HG03025 (cell line): Measurements from ENCODE around the gene ADD1.

Experiments used
- ATAC-seq: cut with Tn5 transposase; IDR thresholded peaks from one replicate; pipeline ENCODE4 v1.9.1; 2021; ENCODE audit warnings: mild to moderate bottlenecking, moderate library complexity; ENCODE audit not compliant: unreplicated experiment, low FRiP score

The ADD1 gene, protein sequence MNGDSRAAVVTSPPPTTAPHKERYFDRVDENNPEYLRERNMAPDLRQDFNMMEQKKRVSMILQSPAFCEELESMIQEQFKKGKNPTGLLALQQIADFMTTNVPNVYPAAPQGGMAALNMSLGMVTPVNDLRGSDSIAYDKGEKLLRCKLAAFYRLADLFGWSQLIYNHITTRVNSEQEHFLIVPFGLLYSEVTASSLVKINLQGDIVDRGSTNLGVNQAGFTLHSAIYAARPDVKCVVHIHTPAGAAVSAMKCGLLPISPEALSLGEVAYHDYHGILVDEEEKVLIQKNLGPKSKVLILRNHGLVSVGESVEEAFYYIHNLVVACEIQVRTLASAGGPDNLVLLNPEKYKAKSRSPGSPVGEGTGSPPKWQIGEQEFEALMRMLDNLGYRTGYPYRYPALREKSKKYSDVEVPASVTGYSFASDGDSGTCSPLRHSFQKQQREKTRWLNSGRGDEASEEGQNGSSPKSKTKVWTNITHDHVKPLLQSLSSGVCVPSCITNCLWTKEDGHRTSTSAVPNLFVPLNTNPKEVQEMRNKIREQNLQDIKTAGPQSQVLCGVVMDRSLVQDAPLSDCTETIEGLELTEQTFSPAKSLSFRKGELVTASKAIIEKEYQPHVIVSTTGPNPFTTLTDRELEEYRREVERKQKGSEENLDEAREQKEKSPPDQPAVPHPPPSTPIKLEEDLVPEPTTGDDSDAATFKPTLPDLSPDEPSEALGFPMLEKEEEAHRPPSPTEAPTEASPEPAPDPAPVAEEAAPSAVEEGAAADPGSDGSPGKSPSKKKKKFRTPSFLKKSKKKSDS

DNA sequence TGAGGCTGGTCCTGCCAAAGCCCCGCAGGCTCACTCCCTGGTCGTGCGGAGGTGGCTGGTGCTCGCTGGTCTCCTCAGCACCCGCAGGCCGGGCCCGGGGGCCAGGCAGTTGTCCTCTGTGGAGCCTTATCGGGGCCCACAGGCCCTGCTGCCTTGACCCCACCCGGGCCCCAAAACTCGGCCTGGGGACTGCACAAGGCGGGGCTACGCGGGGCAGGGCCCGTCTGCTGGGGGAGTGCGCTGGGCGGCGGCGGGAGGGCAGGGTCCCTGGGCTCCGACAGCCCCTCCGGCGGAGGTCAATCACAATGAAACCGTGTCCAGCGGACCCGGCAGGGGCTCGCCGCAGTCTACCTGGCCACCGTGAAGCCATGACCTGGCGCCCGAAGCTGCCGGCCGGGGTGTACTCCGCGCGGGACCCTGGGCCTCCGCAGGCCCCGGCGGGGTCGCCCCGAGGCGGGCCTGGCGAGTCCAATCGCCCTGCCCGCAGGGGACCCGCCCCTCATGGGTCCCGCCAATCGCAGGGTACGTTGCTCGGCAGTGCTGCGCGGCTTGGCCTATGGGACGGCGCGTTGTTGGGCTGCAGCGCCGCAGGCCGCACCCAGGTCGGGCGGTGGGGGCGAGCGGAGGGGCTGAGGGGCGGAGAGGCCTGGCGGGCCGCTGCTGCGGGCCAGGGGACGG lies at the start of gene ADD1:
Gene ADD1, plus strand, starts transcription at position 582 of the 678 bp plus-strand sequence. CDS start 32,072 bp downstream, outside the sequence.
- ATAC-seq = peak; percentile 64

DNA sequence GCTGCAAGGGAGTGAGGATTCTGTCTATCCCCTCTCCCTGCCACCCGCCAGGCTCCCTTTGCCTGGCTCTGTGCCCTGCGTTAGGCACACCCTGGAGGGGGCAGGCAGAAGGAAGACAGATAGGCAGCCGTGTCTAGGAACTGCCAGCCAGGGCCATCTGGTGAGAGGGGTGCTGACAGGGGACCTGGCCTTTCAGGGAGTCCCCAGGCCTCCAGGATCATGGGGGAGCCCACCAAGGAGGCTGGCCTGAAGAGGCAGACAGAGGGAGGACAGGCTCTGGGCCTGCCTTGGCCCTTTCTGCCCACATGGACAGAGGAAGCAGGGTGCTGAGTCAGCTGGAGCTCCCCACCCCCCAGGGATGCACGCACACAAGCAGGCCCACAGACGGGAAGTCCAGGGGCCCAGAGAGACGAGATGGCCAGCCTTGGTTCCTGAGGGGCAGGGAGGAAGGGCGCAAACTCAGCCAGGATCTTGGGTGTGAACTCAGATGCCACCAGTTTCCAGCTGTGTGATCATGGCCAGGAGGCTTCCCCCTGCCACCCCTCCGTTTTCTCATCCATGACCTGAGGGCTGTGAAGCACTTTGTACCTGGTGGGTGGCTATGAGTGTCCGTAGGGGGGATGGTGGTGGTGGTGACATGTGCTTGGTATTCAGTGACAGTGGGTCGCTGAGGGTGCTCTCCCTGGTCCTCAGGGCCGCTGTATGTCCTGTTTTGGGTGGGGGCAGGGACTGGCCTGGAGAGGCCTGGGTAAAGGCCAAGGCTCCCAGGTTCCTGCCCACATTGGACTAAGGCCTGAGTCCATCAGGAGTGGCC lies 49.0 kb upstream of the ADD1 start:
- no peak for ATAC-seq

DNA sequence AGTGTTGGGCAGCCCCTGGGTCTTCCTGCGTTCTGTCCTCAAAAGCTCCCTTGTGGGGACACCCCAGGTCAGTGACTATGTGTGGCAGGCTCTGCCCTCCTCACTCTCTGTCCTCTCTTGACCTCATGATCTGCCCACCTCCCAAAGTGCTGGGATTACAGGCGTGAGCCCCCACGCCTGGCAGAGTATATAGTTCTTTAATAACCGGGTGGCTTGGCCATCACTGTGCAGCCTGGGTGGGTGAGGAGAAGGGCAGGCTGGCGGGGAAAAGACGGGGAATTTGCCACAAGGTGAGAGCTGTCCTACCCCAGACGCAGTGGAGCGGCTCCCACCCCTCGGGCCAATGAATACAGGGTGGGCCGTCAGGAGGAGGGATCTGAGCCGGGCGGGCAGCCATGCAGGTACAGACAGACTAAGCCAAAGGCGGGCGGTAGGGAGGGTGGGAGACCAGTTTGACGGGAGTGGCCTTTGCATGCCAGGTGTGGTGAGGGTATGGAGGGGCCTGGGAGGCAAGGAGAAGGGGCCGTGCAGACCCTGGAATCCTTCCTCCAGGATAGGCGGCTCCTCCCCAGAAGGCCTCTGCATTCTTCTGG lies 48.2 kb upstream of the ADD1 start:
- no peak for ATAC-seq

DNA sequence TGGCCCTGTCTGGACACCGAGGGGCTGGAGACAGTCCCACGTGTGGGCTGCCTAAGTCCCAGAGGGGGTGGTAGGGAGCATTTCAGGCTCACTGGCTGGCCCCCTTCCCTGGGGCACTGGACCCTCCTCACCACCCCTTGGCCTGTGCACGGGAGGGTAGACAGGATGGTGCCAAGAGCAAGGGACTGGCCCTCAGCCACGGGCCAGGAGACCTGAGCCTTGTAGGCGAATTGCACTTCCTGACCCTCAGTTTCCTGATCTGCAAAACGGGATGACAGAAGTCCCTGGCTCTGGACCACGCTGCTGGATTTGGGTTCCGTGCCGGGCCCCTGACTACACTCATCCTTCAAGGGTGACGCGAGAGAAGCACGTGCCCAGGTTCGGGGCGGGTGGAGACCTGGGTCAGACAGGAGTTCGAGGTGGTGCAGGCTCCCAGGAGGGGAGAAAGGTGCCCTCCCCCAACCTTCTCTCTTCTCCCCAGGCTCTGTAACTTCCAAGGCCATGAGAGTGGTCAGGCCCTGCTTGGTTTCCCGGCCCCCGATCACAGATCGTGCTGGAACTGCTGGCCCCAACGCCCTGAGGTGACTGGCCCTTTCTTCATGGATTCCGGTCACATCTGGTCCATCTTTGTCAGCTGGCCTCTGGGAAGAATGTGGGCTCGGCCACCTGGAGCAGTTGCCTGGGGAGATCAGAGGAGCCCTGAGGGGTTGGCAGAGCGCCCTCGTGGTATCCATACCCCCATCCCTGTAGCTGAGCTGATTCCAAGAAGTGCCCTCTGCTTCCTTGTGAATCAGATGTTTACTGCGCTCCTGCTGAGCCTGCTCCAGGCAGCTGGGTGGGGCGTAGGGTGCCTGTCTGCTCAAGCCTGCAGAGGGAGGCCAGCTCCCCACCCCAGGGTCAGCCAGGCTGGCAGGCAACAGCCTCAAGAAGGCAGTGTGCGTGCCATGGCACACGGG lies 47.5 kb upstream of the ADD1 start:
- no peak for ATAC-seq

DNA sequence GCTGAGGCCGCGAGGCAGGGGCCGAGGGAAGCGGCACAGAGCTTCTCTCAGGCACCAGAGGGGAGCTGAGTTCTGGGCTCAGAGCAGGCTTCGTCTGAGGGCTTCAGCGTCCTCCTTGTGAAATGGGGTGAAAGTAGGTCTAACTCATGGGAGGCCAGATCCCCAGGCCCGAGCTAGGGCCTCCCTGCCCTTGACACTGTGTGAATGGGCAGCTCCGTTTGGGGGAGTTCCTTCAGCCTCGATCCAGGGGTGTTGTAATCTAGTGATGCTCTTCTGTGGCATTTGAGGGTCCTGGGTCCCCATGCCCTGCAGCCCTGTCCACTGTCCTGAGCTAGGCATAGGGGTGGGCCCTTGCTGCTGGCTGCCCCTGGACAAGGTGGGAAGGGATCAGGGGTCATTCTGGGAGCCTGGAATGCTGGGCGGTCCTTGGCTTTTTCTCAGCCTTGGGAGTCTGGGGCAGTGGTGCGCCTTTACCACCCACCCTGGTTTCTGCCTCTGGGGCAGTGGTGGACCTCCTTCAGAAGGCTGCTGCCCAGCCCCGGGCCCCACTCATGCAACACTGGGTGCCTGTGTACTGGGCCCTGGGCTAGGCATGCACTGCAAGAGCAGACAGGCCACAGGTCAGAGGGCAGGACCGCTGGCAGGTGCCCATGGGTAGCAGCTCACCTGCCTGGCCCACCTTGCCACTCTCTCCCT lies 46.6 kb upstream of the ADD1 start:
- ATAC-seq = no peak

DNA sequence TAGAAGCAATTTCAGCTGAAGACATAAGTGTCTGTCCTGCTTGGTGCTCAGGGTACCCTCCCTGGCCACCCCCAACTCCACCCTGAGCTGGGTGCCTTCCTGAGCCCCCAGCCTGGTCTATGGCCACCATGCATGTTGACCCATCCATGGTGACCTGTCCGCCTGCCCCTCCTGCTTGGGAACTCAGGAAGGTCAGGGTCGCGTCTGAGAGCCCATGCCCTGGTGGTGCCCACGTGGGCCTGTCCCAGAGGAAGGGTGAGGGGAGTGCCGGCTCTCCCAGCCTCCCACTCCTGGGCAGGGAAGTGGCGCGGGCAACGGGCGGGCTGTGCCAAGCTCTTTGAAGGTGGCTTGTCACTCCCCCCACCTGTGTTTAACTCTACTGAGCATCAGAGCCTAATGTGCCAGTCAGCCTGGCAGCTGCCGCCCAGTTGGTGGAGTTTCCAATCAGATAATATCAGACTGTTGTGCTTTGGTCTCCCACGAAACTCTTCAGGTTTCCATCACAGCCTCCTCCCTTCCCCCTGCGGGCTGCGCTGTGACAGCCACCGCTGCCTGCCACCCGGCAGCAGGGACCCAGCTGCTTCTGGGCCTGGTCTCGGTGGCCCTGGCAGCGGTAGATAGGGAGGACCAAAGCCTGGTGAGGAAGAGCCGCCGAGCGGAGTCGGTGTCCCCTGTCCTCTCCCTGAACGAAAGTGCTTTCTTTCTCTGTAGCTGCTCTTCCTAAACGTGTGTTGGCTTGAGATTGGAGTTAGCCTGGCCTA lies 45.9 kb upstream of the ADD1 start:
- ATAC-seq = no peak

DNA sequence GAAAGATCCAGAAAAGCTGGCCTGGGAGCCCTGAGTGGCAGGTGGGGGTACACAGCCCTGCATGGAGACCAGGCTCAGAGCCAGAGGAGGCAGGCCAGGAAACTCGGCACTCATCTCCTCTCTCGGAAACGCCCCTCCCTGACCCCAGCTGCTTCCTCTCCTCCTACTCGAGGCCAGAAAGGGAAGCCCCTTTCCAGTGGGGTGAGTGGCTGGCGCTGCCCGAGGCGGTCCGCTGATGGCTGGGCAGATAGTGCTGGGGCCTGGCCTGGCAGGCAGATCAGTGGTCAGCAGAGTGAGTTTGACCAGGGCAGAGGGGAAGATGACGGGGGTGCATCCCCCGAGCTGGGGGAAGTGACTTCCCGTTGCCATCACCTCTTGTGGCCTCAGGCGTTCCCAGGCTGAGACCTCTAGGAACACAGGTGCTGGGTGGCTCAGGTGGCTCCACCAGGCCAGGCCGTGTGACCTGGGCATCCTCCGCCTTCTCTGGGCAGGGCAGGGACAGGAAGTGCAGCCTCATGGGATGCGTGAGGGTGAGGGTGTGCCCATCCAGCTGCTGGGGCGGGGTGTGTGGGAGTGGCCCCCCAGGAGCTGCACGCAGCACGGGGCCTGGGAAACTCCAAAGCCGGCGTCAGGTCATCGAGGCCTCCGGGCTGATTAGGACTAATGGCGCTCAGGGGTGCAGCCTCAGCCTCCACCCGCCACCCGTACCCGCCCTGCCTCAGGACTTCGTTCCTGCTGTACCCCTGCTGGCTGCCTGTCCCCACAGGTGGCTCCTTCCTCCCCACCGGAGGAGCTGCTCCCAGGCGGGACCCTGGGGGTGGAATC lies 45.0 kb upstream of the ADD1 start:
- no peak for ATAC-seq

DNA sequence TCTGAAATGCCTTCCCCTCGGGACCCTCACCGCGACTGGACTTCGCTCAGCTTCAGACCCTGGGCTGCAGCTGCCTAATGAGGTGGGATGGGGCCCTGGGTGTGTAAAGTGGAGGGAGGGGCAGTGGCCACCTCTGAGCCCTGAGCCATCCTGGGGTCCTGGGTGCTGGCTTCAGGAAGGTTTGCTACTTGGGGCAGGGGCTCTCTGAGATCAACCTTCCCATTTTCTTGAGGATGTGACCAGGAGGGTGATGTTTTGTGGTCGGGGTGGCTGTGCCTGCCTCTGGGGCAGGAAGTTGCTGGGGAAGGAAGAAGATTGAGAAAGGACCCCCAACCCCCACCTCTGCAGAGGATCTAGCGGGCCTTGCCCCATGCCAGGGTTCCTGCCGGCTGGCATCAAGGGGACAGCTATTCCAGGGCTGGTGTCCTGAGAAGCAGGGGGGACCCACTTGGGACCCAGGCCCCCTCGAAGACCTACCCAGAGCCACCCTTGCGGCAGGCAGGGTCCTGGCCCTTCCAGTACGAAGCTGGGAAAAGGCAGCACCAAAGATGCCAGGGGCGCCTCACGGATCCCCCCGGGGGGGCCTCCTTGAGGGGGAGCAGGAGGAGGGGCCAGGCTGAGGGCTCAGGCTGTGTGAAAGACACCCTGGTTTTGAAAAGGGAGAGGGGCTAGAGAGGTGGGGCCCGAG lies 44.3 kb upstream of the ADD1 start:
- no peak for ATAC-seq

DNA sequence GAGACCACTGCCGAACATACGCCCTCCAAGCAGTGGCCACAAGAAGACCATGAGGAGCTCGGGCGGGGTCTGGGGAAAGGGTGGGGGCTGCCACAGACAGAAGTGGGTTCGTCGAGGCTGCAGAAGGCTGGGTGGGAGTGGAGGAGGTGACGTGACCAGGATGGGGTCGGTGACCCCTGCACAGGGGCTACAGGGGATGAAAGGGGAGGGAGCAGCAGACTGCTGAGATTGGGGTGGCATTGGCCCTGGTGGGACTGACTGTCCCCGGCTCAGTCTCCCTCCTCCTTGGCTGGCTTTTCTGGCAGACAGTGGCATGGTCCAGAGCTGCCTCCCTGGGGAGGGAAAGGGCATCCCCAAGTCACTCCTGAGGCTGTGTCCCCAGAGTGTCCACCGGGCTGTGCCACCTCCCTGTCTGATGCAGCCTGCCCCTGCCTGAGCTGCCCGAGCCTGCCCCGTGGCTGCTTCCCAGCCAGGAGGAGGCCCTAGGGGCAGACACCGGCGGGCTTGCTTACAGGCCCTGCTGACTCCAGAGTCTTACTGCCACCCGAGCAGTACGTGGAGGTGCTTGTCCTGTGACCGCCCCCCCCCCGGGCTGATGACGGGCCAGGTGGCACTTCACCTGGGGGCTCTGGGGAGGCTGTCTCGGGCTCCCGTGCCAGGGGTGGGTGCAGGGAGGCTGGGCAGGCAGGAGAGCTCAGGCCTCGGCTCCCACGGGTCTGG lies 43.5 kb upstream of the ADD1 start:
- no peak for ATAC-seq

DNA sequence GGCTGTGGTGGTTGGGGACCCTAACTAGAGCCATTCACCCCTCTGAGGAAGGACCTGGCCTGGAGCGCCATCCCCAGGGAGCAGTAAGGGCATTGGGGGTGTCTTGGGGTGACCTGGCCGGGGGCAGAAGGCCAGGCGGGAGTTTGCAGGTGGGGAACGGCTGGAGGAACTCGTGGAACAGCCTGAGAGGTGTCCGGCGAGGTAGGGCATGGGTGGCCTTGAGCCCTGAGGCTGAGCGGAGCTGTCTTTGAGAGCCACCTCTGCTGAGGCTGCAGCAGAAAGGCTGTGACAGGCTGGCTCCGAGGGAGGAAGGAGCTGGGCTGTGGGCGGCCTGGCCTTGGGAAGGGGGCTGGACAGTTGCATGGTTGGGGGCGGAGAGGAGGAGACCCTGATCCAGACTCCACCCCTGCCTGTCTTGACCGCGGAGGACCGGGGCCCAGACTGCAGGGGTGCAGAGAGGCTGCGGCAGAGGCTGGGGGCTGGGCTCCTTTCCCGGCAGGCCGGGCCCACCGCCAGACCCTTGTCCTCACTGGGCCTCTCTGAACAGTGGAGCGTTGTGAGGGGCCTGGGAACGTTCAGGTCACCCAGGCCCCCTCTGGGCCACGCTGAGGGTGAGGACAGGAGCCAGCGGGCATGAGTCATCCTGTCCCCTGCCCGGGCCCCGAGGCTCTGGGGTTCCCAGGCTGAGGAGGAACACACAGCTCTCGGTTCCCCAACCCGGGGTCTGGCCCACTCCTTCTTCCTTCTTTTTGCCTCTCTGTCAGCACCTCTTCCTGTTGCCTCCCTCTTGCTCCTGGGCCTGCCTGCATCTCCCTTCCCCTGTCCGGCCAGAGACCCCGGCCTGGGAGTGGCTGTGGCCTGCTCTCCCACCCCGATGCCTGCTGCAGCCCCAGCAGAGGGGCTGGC lies 42.7 kb upstream of the ADD1 start:
- ATAC-seq = no peak

DNA sequence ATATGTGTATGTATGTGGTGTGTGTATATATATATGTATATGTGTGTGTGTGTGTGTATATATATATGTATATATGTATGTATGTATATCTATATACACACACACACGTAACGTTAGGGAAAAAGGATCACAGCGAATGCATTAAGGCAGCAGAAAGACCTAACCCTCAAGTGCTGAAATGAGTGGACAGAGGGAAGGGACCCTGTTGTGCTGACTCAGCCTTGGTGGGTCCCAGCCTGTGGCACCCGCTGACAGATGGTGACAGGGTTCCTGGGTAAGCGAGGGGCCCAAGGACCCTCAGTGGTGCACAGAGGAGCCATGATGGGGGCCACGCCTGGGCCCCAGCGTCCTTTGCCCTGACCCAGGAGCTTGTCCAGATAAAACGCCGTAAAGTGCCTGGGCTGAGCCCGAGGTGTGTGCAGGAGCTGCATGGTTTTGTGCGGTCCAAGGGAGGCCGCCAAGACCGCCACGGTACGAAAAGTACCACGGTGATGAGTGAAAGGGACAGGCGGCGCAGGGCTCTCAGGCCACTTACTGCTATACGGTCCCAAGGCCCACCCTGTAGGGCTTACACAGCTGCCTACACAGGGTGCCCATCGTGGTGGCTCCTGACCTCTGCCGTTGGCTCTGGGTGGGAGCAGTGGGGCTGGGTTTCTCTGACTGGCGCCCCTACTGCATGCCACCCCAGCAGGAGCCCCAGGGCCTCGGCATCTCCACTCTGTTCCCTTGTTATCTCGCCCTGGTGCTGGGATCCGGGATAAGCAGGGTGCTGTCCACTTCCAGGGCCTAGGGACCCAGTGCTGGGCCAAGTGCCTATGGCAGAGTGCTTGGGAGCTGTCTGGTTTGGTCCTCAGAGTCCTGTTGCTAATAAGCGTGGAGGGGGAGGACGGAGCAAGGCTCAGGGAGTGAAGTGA lies 40.8 kb upstream of the ADD1 start:
- no peak for ATAC-seq

DNA sequence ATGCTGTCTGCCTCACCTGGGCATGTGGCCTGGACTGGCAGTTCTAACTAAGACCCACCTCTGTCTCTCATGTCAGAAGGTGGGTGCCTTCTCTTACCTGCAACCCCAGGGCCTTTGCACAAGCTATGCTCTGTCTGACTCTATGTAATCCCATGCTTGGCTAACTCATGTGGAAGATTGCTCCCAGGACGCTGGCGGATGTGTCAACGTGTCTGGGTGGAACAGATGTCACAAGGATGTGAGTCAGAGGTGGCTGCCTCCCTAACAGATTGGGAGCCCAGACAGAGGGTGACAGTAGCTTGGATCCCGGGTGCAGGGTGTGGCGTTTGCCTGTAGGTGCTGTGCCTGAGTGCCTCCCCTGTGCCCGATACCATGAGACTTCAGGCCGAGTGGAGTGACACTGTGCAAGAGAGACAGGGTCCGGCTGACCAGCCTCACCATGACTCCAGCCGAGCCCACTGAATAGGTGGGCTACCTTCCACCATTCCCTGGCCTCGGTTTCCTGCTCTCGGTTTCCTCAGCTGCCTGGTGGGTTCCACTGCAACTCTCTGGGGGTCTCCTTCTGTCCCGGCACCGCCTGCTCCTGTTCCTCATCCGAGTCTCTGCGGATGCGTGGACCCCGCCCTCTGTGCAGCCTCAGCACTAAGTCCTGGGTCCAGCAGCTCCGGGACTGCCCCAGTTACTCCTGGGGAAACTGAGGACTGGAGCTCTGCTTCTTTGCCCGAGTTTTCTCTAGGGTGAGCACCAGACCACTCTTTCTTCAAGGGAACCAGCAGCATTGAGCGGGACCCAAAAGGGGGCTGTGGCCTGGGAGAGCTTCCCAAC lies 39.8 kb upstream of the ADD1 start:
- ATAC-seq = no peak
